HG02798 (cell line): ENCODE measurements around the gene HSP90AB1.

Source experiments
- ATAC-seq: cut with Tn5 transposase; IDR thresholded peaks from one replicate; pipeline ENCODE4 v1.9.1; 2021; ENCODE audit warnings: mild to moderate bottlenecking; ENCODE audit not compliant: unreplicated experiment, poor library complexity

The HSP90AB1 gene

GRCh38 chr6:44265007-44265721 is 18.3 kb downstream of the HSP90AB1 start, which contains the start of gene NFKBIE:
TSS of gene NFKBIE (minus strand) at chr6:44265551. CDS start at chr6:44265346, 205 bp downstream.
- ATAC-seq: peak; percentile 53

- no peak for ATAC-seq
These were observed 18.9 kb downstream of the HSP90AB1 start for GRCh38 chr6:44265722-44266233.

GRCh38 chr6:44266347-44266746 is 19.4 kb downstream of the HSP90AB1 start:
- ATAC-seq: peak; percentile 32

- no peak for ATAC-seq
These were observed 20.4 kb downstream of the HSP90AB1 start for GRCh38 chr6:44267252-44267651.

GRCh38 chr6:44268095-44268628 is 21.3 kb downstream of the HSP90AB1 start:
- no peak for ATAC-seq

- no peak for ATAC-seq
These were observed 22.4 kb downstream of the HSP90AB1 start for GRCh38 chr6:44269178-44269920.

- ATAC-seq: no peak
These were observed 23.1 kb downstream of the HSP90AB1 start, which contains the start of gene TMEM151B for GRCh38 chr6:44269921-44270525. TSS of gene TMEM151B (plus strand) at chr6:44270450. CDS start at chr6:44270743, 293 bp downstream.

GRCh38 chr6:44270526-44271405 is 23.9 kb downstream of the HSP90AB1 start:
- ATAC-seq: no peak

GRCh38 chr6:44271406-44271723 is 24.5 kb downstream of the HSP90AB1 start:
- ATAC-seq: no peak

GRCh38 chr6:44271914-44272313 is 25.0 kb downstream of the HSP90AB1 start:
- no peak for ATAC-seq

GRCh38 chr6:44272529-44272928 is 25.6 kb downstream of the HSP90AB1 start:
- ATAC-seq: no peak

GRCh38 chr6:44272999-44273566 is 26.2 kb downstream of the HSP90AB1 start:
- ATAC-seq: no peak

GRCh38 chr6:44273617-44274016 is 26.7 kb downstream of the HSP90AB1 start:
- ATAC-seq: no peak

GRCh38 chr6:44275271-44275748 is 28.4 kb downstream of the HSP90AB1 start:
- no peak for ATAC-seq

GRCh38 chr6:44275749-44276648 is 29.1 kb downstream of the HSP90AB1 start:
- ATAC-seq: no peak

- ATAC-seq: no peak
These were observed 30.1 kb downstream of the HSP90AB1 start for GRCh38 chr6:44276667-44277640.

- ATAC-seq: no peak
These were observed 30.9 kb downstream of the HSP90AB1 start for GRCh38 chr6:44277763-44278162.
